T-helper 2 cell treated with Interferon-gamma antibody and Interleukin-4, amounts not matched to agents 5 μg/mL and 100 μg/mL, for 36 hours (primary cell): ENCODE measurements around the gene COL4A6.

Experiments used
- DNase-seq: peaks from one replicate; pipeline ENCODE4 v3.0.0; 2021; ENCODE audit warnings: low spot score
- H3K27ac Mint-ChIP-seq: one replicate; pipeline ENCODE4 v1.8.0; 2021; ENCODE audit warnings: mild to moderate bottlenecking, mixed read lengths
- H3K27me3 Mint-ChIP-seq: one replicate; pipeline ENCODE4 v1.8.0; 2021; ENCODE audit warnings: low read depth, mixed read lengths
- H3K36me3 Mint-ChIP-seq: one replicate; pipeline ENCODE4 v1.8.0; 2021; ENCODE audit warnings: low read depth, mixed read lengths
- H3K4me1 Mint-ChIP-seq: one replicate; pipeline ENCODE4 v1.8.0; 2021; ENCODE audit warnings: low read depth, mixed read lengths
- H3K4me3 Mint-ChIP-seq: one replicate; pipeline ENCODE4 v1.8.0; 2022; ENCODE audit warnings: mild to moderate bottlenecking, moderate library complexity, mixed read lengths
- H3K9me3 Mint-ChIP-seq: one replicate; pipeline ENCODE4 v1.8.0; 2021; ENCODE audit warnings: mixed read lengths

Gene COL4A6

GRCh38 chrX:108217876-108218275, 220.3 kb downstream of the COL4A6 start:
- H3K27ac Mint-ChIP-seq, result no peak overlapping the region
- H3K36me3 Mint-ChIP-seq, result no peaks in the 10 kb centered on the region
- no peak for DNase-seq
- H3K4me3 Mint-ChIP-seq, result no peak overlapping the region
- no peaks in the 10 kb centered on the region for H3K9me3 Mint-ChIP-seq
- H3K4me1 Mint-ChIP-seq, result no peaks in the 10 kb centered on the region
- no peaks in the 10 kb centered on the region for H3K27me3 Mint-ChIP-seq

DNA sequence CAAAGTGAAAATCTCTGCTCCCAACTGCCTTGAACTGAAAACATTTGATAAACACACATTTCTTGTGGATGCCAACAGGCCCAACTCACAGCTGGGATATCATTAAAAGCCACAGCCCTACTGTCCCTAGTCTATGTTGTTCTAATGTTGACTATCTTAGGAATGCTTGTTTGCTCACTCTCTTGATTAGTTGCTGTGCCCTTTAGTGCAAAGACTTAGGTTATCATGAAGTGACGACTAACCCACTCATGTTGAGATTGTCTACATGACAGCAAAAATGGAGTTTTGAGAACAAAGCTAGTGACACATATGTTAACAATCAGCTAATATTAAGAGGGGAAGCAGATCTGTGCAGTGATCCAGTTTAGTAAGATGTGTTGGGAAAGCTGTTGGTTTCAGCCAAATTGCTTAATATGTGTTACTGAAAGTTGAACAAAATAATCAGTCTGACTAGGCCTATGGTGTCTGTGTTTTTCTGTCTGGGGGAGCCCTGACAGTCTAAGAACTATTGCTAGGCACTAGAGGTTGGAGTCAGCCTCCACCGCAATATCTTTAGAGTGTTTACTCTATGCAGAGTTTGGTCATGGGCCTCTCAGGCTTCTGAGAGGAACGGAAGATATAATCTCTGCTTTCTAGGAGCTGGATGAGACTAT, 221.2 kb downstream of the COL4A6 start:
- H3K27ac Mint-ChIP-seq, result no peak overlapping the region
- no peaks in the 10 kb centered on the region for H3K9me3 Mint-ChIP-seq
- no peak overlapping the region for H3K4me3 Mint-ChIP-seq
- no peaks in the 10 kb centered on the region for H3K27me3 Mint-ChIP-seq
- no peaks in the 10 kb centered on the region for H3K36me3 Mint-ChIP-seq
- no peak for DNase-seq
- no peaks in the 10 kb centered on the region for H3K4me1 Mint-ChIP-seq

- Mint-ChIP-seq H3K4me1 (no peaks in the 10 kb centered on the region), H3K9me3 (no peaks in the 10 kb centered on the region), H3K4me3 (no peak overlapping the region), H3K27me3 (no peaks in the 10 kb centered on the region), H3K27ac (no peak overlapping the region), H3K36me3 (no peaks in the 10 kb centered on the region)
- DNase-seq, result no peak
Observed at GRCh38 chrX:108216405-108216804, 221.8 kb downstream of the COL4A6 start.

DNA sequence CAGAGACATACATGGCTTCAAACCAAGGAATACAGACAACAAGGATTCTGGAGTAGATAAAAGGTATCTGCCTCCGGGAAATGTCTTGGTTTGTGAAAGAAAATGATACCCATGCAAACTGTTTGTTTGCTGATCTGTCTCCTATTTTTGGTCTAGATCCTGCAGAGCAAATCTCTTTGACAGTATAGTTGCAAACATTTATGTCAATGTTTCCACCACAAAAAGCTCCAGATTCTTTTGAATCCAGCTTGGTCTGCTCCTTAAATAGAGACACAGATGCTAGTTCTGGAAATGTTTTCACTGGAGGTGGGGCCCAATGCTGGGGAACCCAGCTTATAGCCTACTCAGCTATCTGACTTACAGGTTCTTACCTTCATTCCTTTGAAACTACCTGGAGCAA, 226.9 kb downstream of the COL4A6 start:
- no peaks in the 10 kb centered on the region for H3K4me1 Mint-ChIP-seq
- no peak overlapping the region for H3K27ac Mint-ChIP-seq
- no peak overlapping the region for H3K4me3 Mint-ChIP-seq
- H3K9me3 Mint-ChIP-seq, result no peaks in the 10 kb centered on the region
- DNase-seq, result no peak
- no peaks in the 10 kb centered on the region for H3K36me3 Mint-ChIP-seq
- no peaks in the 10 kb centered on the region for H3K27me3 Mint-ChIP-seq

DNA sequence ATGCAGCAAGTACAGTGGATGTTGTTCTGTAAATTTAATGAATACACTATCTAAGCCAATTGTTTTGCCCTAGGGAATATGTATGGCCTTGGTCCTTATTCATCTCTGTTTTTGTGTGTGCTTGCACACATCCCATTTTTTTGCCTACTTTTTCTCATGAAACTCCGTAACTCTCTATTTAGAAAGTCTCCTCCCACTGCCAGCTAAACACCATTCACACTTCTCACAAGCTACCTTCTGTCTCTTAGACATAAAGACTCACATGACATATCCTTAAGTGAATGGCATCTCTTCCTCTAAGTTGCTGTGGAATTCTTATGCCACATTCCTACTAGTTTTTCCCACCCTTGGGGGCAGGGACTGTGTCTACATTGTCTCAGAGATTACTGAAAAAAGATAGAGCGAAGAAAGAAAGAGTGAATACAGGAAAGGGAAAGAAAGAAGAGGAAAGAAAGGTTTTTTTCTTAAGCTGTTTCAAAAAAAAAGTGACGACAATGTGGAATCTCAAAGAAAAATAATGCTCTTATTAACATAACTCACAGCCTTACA, 229.1 kb downstream of the COL4A6 start:
- Mint-ChIP-seq H3K9me3 (no peaks in the 10 kb centered on the region), H3K4me3 (no peak overlapping the region), H3K36me3 (no peaks in the 10 kb centered on the region), H3K27ac (no peak overlapping the region), H3K27me3 (peaks cover 9% of the 10 kb centered on the region), H3K4me1 (no peaks in the 10 kb centered on the region)
- DNase-seq, result no peak

GRCh38 chrX:108203540-108203939, 234.7 kb downstream of the COL4A6 start:
- Mint-ChIP-seq H3K4me1 (no peaks in the 10 kb centered on the region), H3K27me3 (peaks cover 9% of the 10 kb centered on the region), H3K27ac (no peak overlapping the region), H3K4me3 (no peak overlapping the region), H3K9me3 (no peaks in the 10 kb centered on the region), H3K36me3 (no peaks in the 10 kb centered on the region)
- DNase-seq, result no peak

DNA sequence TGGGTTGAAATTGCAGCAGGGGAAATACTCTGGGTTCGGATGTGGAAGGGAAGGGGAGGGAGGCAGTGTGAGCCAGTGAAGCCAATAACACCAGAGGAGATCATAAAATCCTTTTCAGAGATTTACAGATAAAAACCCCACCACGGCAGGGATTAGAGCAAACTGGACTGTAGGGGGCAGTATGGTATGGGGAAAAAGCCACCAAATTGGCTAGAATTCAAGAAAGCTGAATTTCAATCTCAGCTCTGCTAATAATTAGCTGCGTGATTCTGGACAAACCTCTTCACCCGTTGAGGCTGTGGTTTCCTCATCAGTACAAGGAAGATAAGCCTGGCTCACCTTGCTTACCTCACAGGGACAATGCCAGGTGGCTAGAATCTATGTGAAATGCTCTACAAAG, 238.5 kb downstream of the COL4A6 start:
- no peaks in the 10 kb centered on the region for H3K4me1 Mint-ChIP-seq
- no peak overlapping the region for H3K4me3 Mint-ChIP-seq
- H3K9me3 Mint-ChIP-seq, result no peaks in the 10 kb centered on the region

GRCh38 chrX:108199041-108199440, 239.2 kb downstream of the COL4A6 start:
- DNase-seq, result no peak
- H3K27me3 Mint-ChIP-seq, result no peaks in the 10 kb centered on the region
- H3K4me3 Mint-ChIP-seq, result no peak overlapping the region
- H3K4me1 Mint-ChIP-seq, result no peaks in the 10 kb centered on the region
- H3K36me3 Mint-ChIP-seq, result no peaks in the 10 kb centered on the region
- no peaks in the 10 kb centered on the region for H3K9me3 Mint-ChIP-seq
- H3K27ac Mint-ChIP-seq, result no peak overlapping the region

More for the DNA sequence above, 238.5 kb downstream of the COL4A6 start:
- H3K27ac Mint-ChIP-seq, result no peak overlapping the region
- peaks cover 2% of the 10 kb centered on the region for H3K27me3 Mint-ChIP-seq
- DNase-seq, result no peak
- H3K36me3 Mint-ChIP-seq, result no peaks in the 10 kb centered on the region

- no peaks in the 10 kb centered on the region for H3K9me3 Mint-ChIP-seq
- no peaks in the 10 kb centered on the region for H3K36me3 Mint-ChIP-seq
- H3K27ac Mint-ChIP-seq, result no peak overlapping the region
- H3K4me1 Mint-ChIP-seq, result no peaks in the 10 kb centered on the region
- no peak overlapping the region for H3K4me3 Mint-ChIP-seq
- no peaks in the 10 kb centered on the region for H3K27me3 Mint-ChIP-seq
- DNase-seq, result no peak
Observed at GRCh38 chrX:108198420-108198819, 239.8 kb downstream of the COL4A6 start.

DNA sequence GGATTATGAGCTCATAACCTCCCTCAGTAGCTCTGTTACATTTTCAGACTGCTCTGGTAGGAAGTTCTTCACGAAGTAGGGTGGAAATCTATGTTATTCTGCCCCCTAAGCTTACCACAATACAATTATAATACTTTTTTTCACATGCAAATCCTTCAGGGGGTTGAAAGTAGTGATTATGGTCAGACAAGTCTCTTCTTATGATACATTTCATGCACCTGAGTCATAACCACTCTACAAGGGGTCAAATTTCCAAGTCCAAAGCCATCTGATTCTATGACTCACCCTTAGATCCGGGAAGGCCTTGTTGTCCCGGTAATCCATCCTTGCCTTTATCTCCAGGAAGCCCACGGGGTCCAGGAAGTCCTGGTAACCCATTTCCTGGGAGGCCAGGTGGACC, 251.4 kb downstream of the COL4A6 start:
- no peak overlapping the region for H3K27ac Mint-ChIP-seq
- H3K27me3 Mint-ChIP-seq, result no peaks in the 10 kb centered on the region
- H3K4me1 Mint-ChIP-seq, result no peaks in the 10 kb centered on the region
- H3K9me3 Mint-ChIP-seq, result no peaks in the 10 kb centered on the region
- no peaks in the 10 kb centered on the region for H3K36me3 Mint-ChIP-seq
- no peak for DNase-seq
- no peak overlapping the region for H3K4me3 Mint-ChIP-seq

- no peak for DNase-seq
- H3K4me1 Mint-ChIP-seq, result no peaks in the 10 kb centered on the region
- no peak overlapping the region for H3K4me3 Mint-ChIP-seq
- no peaks in the 10 kb centered on the region for H3K36me3 Mint-ChIP-seq
- no peak overlapping the region for H3K27ac Mint-ChIP-seq
- H3K9me3 Mint-ChIP-seq, result no peaks in the 10 kb centered on the region
- no peaks in the 10 kb centered on the region for H3K27me3 Mint-ChIP-seq
Observed at GRCh38 chrX:108178143-108178498, 260.1 kb downstream of the COL4A6 start.

GRCh38 chrX:108177351-108178142, 260.7 kb downstream of the COL4A6 start:
- no peaks in the 10 kb centered on the region for H3K4me1 Mint-ChIP-seq
- no peaks in the 10 kb centered on the region for H3K27me3 Mint-ChIP-seq
- DNase-seq, result no peak
- H3K4me3 Mint-ChIP-seq, result no peak overlapping the region
- no peaks in the 10 kb centered on the region for H3K36me3 Mint-ChIP-seq
- no peak overlapping the region for H3K27ac Mint-ChIP-seq
- no peaks in the 10 kb centered on the region for H3K9me3 Mint-ChIP-seq

GRCh38 chrX:108173874-108174273, 264.3 kb downstream of the COL4A6 start:
- Mint-ChIP-seq H3K36me3 (no peaks in the 10 kb centered on the region), H3K27ac (no peak overlapping the region), H3K4me3 (no peak overlapping the region), H3K9me3 (no peaks in the 10 kb centered on the region), H3K4me1 (no peaks in the 10 kb centered on the region), H3K27me3 (no peaks in the 10 kb centered on the region)
- no peak for DNase-seq

DNA sequence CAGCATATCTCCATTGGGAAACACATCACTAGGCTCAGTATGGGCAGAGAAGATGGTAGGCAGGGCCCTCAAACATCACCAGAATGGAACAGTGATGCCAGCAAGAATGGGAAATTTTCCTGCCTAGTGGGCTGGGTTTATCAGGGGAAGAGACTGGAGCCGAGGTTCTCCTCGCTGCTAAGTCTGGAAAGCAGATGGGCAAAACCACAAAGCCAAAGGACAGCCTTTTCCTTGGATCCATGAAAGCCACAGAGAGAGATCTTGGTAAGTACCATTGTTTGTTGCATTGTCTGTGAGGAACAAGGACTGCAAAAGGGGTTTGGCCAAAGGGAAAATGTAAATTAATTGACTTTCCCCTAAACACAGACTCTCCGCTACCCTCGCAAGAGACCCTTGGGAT, 266.6 kb downstream of the COL4A6 start:
- Mint-ChIP-seq H3K4me3 (no peak overlapping the region), H3K9me3 (no peaks in the 10 kb centered on the region), H3K27ac (no peak overlapping the region), H3K27me3 (no peaks in the 10 kb centered on the region), H3K36me3 (no peaks in the 10 kb centered on the region), H3K4me1 (no peaks in the 10 kb centered on the region)
- no peak for DNase-seq
